HUDEP-2 (cell line): ENCODE data around the gene CCL26.
A peak's percentile ranks its signal among the peaks of the same experiment; 100 is the strongest.
"Not testable (repeated sequence)": the region's sequence is repeated elsewhere in the genome, so short reads cannot be mapped to it uniquely, and the experiment has no call there.

Experiments
- DNase-seq, 76 experiments: peaks; one replicate each; lab custom pipeline; 2025; ENCODE audit not compliant: unreplicated experiment in 76 of 76; lab: John Stamatoyannopoulos, UW

The CCL26 gene

GRCh38 chr7:75739796-75740672 lies 32.0 kb downstream of the CCL26 start:
- DNase-seq = no peak

- DNase-seq = peak; percentile 73 to 99 (median 97)
Observed at GRCh38 chr7:75738975-75739795, 32.8 kb downstream of the CCL26 start.

- DNase-seq = peak in 1 of 76 experiments; percentile 26
Observed at GRCh38 chr7:75738604-75738974, 33.4 kb downstream of the CCL26 start, which contains the start of gene HIP1. HIP1 (minus strand) TSS chr7:75738941; CDS start chr7:75738920, 21 bp downstream.

- no peak for DNase-seq
Observed at GRCh38 chr7:75737856-75738603, 34.0 kb downstream of the CCL26 start.

- no peak for DNase-seq
Observed at GRCh38 chr7:75735581-75736350, 36.2 kb downstream of the CCL26 start.

- DNase-seq = peak in 3 of 76 experiments; percentile 2 to 4 (median 4)
Observed at GRCh38 chr7:75734586-75735458, 37.2 kb downstream of the CCL26 start.

- no peak for DNase-seq
Observed at GRCh38 chr7:75732764-75733630, 39.0 kb downstream of the CCL26 start.

DNA sequence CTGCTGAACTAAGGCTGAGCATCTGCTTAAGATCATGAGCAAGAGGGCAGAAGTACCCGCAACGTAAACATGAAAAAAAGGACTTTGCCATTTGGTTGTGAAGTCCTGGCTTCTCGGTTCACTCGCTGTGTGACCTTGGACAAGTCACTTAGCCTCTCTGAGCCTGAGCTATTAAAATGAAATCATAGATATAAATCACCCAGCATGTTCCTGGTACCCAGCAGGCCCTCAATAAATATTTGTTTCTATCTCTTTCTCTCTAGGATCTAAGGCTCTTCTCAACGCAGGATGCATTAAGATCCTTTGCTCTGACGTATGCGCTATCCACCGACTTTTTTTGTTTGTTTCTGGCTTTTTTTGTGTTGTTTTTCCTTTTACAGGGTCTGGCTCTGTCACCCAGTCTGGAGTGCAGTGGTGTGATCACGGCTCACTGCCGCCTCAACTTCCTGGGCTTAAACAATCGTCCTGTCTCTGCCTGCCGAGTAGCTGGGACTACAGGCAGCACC lies 39.9 kb downstream of the CCL26 start:
- no peak for DNase-seq

- DNase-seq = no peak
Observed at GRCh38 chr7:75729851-75730274, 42.1 kb downstream of the CCL26 start.

DNA sequence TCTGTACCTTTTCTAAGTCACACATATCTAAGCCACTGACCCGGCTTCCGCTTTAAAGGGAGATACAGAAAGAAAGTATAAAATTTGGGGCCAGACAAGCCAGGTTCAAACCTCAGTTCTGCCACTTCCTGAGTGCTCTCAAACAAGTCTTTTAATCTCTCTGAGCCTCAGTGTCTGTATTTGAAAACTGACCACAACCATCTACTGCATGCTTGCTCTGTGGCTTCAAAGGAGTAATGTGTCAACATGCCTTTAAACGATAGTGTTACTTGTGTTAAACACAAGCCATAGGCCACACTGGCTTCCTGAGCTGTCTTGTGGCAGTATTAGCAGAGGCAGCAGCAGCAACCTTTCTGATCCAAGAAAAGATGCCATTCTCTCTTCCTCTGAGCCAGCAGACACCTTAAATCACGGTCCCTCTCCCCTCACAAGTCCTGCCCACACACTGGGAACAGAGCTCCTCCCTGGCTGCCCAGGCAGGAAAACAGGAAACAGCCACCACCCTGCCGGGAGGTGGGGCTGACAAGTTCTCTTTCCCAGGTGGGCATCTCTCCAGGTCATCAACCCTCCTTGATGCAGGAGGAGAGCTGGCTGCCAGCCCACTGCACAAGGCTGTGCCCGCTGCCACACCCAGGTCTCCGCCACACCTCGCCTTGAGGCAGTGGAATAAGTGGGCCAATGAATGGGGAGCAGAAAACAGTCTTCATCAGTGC lies 44.0 kb downstream of the CCL26 start:
- no peak for DNase-seq

DNA sequence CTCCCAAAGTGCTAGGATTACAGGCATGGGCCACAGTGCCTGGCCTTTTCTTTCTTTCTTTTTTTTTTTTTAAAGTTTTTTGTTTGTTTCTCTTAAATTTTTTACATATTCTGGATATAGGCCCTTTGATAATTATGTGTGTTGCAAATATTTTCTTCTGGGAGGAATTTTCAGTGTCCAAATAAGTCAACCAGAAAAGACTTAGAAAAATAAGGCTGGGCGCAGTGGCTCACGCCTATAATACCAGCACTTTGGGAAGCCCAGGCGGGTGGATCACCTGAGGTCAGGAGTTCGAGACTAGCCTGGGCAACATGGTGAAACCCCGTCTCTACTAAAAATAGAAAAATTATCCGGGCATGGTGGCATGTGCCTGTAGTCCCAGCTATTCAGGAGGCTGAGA lies 44.7 kb downstream of the CCL26 start:
- DNase-seq = not testable (repeated sequence)

GRCh38 chr7:75725306-75725705 lies 46.7 kb downstream of the CCL26 start:
- no peak for DNase-seq

GRCh38 chr7:75723444-75723843 lies 48.6 kb downstream of the CCL26 start:
- DNase-seq = no peak

GRCh38 chr7:75722373-75722772 lies 49.6 kb downstream of the CCL26 start:
- no peak for DNase-seq

DNA sequence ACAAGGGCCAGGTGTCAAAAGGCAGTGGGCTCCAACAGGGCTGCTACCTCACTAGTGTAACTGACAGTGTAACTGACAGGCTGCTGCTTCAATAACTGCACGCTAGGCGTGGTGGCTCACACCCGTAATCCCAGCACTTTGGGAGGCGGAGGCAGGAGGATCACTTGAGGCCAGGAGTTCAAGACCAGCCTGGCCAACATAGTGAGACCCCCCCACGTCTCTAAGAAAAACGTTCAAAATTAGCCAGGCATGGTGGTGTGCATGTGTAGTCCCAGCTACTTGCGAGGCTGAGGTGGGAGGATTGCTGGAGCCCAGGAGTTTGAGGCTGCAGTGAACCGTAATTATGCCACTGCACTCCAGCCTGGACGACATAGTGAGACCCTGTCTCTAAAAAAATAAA lies 50.1 kb downstream of the CCL26 start:
- not testable (repeated sequence) for DNase-seq

- DNase-seq = no peak
Observed at GRCh38 chr7:75721426-75721825, 50.6 kb downstream of the CCL26 start.

DNA sequence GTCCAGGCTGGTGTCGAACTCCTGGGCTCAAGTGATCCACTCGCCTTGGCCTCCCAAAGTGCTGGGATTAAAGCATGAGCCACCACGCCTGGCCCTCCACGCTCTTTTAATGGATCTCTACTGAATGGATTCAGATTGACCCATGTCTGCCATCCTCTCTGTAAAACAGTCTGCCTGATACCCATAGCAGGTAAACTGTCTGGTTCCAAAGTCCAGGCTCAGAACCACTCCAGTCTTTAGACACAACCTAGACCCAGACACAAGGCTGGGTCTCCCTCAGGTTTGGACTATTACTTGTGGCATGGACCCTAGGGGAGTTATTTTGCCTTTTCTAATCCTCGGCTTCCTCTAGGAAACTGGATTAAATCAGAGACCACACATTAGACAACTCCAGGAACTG lies 52.4 kb downstream of the CCL26 start:
- DNase-seq = no peak
